Spleen (tissue), 7 donors: Measurements from ENCODE around the gene TEX36.

Experiments used
- CTCF ChIP-seq, 11 experiments: fragments of 200-600 bp in 7 of 11; fragments of 450-650 bp in 4 of 11; sonication (generic) in 4 of 11; IDR thresholded peaks in 8 of 11; conservative IDR thresholded peaks in 3 of 11; 1 replicate in 7 of 11; 2 replicates in 4 of 11; pipeline versions ENCODE4 v1.4.0 to v1.8.0; 2016 to 2021; ENCODE audit warnings: antibody characterized with exemption in 11 of 11, inconsistent platforms in 4 of 11, mild to moderate bottlenecking in 1 of 11
- POLR2AphosphoS5 ChIP-seq, 3 donors: sonication (generic); formaldehyde crosslinking; IDR thresholded peaks; one replicate each; pipeline ENCODE4 v1.5.1; 2017; ENCODE audit warnings: antibody characterized with exemption in 3 of 3
- donor health status: DM: no; HTN: no; CAD: no; lungs with moderate emphysema.
- donor health status: DM: no; HTN: no; CAD: no.
- donor health status: DM: no; HTN: no; CAD: no.

- TF ChIP-seq CTCF (IDR thresholded peaks at IDR 0.05 in 8 of 11, conservative IDR thresholded peaks at IDR 0.05 in 3 of 11) (no peak), POLR2AphosphoS5 (IDR thresholded peaks at IDR 0.05) (no peak)
These were observed 9.9 kb upstream of the TEX36 start for GRCh38 chr10:125692601-125693523.
